Colonic mucosa (tissue), 4 donors: ENCODE data around the gene SELENOW. TPM values are rescaled to one million over a fixed set of nuclear protein-coding genes. Genes with fewer than 3 reads are reported as not detected.
"Not testable (repeated sequence)": the region's sequence is repeated elsewhere in the genome, so short reads cannot be mapped to it uniquely, and the experiment has no call there.

Experiments used
- DNase-seq: peaks from one replicate; pipeline ENCODE4 v3.0.0-alpha.2; 2020
- H3K27ac ChIP-seq: fragments of 200-600 bp; one replicate; pipeline ENCODE4 v1.8.0; 2021
- H3K27me3 ChIP-seq: fragments of 200-600 bp; one replicate; pipeline ENCODE4 v1.8.0; 2021
- H3K36me3 ChIP-seq: fragments of 200-600 bp; one replicate; pipeline ENCODE4 v1.8.0; 2021
- H3K4me1 ChIP-seq: fragments of 200-600 bp; one replicate; pipeline ENCODE4 v1.8.0; 2021; ENCODE audit warnings: mild to moderate bottlenecking
- H3K4me3 ChIP-seq: fragments of 200-600 bp; one replicate; pipeline ENCODE4 v1.8.0; 2021
- H3K9ac ChIP-seq, 2 donors: one replicate each; pipeline ENCODE4 v1.7.0; 2013; ENCODE audit warnings: control low read depth in 2 of 2, low read depth in 2 of 2, low read length in 2 of 2
- H3K9me3 ChIP-seq: fragments of 200-600 bp; one replicate; pipeline ENCODE4 v1.8.0; 2021
- CTCF ChIP-seq: fragments of 200-600 bp; IDR thresholded peaks from one replicate; pipeline ENCODE4 v1.8.0; 2022; ENCODE audit warnings: antibody characterized with exemption, mild to moderate bottlenecking
- intact Hi-C: fragments of 100-400 bp; cut with DNase I; formaldehyde crosslinking; loops from one replicate; pipeline ENCODE4 v1.14.1; 2022
- total RNA-seq, 2 donors: library from RNA; stranded (reverse); fragmentation: NEBNext Ultra II Directional in 1 of 2; extraction: Animal tissue kit (Norgen Biotek cat#: 25700) in 1 of 2; gene quantifications; one replicate each; pipeline ENCODE4 v1.2.1, GENCODE V29; 2021
- donor health status: healthy.
- donor health status: DM: no; HTN: no; CAD: no.
- donor health status: DM: no; HTN: no; CAD: no.

The SELENOW gene
- total RNA-seq, 2 donors from 2014 or later = 280 to 519 TPM

DNA sequence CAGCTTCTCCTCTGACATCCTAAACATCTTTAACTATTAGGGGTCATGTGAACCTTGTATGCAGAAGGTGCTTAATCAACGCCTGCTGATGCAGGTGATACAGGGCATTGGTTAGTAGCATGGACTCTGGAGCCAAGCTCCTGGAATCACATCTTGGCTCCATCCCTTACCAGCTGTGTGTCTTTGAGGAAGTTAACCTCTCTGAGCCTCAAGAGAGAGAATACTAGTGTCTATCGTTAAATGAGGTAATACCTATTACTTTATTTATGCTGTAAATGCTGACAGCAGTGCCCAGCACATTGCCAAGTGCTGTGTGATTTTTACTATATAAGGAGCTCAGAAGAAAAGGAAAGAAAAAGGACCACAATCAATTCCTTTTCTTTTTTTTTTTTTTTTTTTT is 11.2 kb upstream of the SELENOW start:
- no peak for DNase-seq
- H3K4me1 ChIP-seq = no peaks in the 10 kb centered on the region
- TF ChIP-seq CTCF = no peak
- H3K4me3 ChIP-seq = no peak overlapping the region
- intact Hi-C loops = loop anchor here (2.0 kb wide), 1 partner anchor 23 kb away; no protein-coding TSS in a partner anchor
- no peaks in the 10 kb centered on the region for H3K27me3 ChIP-seq
- H3K36me3 ChIP-seq = no peaks in the 10 kb centered on the region
- no peak overlapping the region for H3K27ac ChIP-seq
- H3K9me3 ChIP-seq = no peaks in the 10 kb centered on the region
- H3K9ac ChIP-seq = no peak overlapping the region

- no peak for DNase-seq
- Histone ChIP-seq H3K4me1 (no peaks in the 10 kb centered on the region), H3K36me3 (no peaks in the 10 kb centered on the region), H3K27me3 (no peaks in the 10 kb centered on the region), H3K9ac (no peak overlapping the region), H3K9me3 (no peaks in the 10 kb centered on the region), H3K4me3 (no peak overlapping the region), H3K27ac (no peak overlapping the region)
- TF ChIP-seq CTCF = no peak
- intact Hi-C loops = loop anchor here (2.0 kb wide), 1 partner anchor 14 kb away; no protein-coding TSS in a partner anchor
Observed at GRCh38 chr19:47768604-47769003, 9.9 kb upstream of the SELENOW start.

GRCh38 chr19:47769534-47769933 is 9.0 kb upstream of the SELENOW start:
- no peak for DNase-seq
- no peaks in the 10 kb centered on the region for H3K4me1 ChIP-seq
- TF ChIP-seq CTCF = no peak
- no peaks in the 10 kb centered on the region for H3K36me3 ChIP-seq
- no peaks in the 10 kb centered on the region for H3K27me3 ChIP-seq
- no peak overlapping the region for H3K4me3 ChIP-seq
- intact Hi-C loops = loop anchor here (2.0 kb wide), 1 partner anchor 13 kb away; no protein-coding TSS in a partner anchor
- H3K9me3 ChIP-seq = no peaks in the 10 kb centered on the region
- H3K9ac ChIP-seq = no peak overlapping the region
- H3K27ac ChIP-seq = no peak overlapping the region

DNA sequence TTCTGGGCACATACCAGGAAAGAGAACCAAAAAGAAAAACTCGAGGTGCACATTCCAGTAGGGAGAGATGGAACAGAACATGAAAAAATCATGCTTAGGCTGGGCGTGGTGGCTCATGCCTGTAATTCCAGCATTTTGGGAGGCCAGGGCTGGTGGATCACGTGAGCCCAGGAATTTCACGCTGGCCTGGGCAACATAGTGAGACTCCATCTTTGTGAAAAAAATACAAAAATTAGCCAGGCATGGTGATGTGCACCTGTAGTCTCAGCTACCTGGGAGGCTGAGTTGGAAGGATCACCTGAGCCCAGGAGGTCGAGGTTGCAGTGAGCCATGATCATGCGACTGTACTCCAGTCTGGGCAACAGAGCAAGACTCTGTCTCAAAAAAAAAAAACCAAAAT is 7.2 kb upstream of the SELENOW start:
- intact Hi-C loops, H3K36me3 ChIP-seq, DNase-seq, H3K27ac ChIP-seq, H3K27me3 ChIP-seq, H3K9me3 ChIP-seq, H3K9ac ChIP-seq, H3K4me3 ChIP-seq, H3K4me1 ChIP-seq: not testable (repeated sequence)

- no peaks in the 10 kb centered on the region for H3K27me3 ChIP-seq
- peak overlapping the region in 1 of 2 donors; percentile 54 for H3K9ac ChIP-seq
- no peaks in the 10 kb centered on the region for H3K4me1 ChIP-seq
- H3K9me3 ChIP-seq = no peaks in the 10 kb centered on the region
- no peaks in the 10 kb centered on the region for H3K36me3 ChIP-seq
- intact Hi-C loops = no loop called here
- H3K4me3 ChIP-seq = no peak overlapping the region
- no peak for TF ChIP-seq CTCF
- peak; percentile 46 for DNase-seq
- H3K27ac ChIP-seq = peak overlapping the region; percentile 90
Observed at GRCh38 chr19:47776568-47776967, 1.9 kb upstream of the SELENOW start.

- H3K27me3 ChIP-seq, H3K4me1 ChIP-seq, intact Hi-C loops, H3K9me3 ChIP-seq, H3K36me3 ChIP-seq: not testable (repeated sequence)
- Histone ChIP-seq H3K9ac (peak overlapping the region; percentile 93 to 98), H3K4me3 (peak overlapping the region; percentile 93), H3K27ac (peak overlapping the region; percentile 90)
- peak; percentile 61 for DNase-seq
Observed at GRCh38 chr19:47777245-47778048, 1.1 kb upstream of the SELENOW start.
